GM20431 (cell line): Measurements from ENCODE around the gene PDHX.

Experiments used
- in situ Hi-C: fragments of 300-500 bp; cut with MseI, MboI; formaldehyde crosslinking; loops from one replicate; pipeline ENCODE4 v1.15.0; 2020; ENCODE audit warnings: low sequenced_read_pairs; ENCODE audit not compliant: unreplicated experiment

PDHX gene

DNA sequence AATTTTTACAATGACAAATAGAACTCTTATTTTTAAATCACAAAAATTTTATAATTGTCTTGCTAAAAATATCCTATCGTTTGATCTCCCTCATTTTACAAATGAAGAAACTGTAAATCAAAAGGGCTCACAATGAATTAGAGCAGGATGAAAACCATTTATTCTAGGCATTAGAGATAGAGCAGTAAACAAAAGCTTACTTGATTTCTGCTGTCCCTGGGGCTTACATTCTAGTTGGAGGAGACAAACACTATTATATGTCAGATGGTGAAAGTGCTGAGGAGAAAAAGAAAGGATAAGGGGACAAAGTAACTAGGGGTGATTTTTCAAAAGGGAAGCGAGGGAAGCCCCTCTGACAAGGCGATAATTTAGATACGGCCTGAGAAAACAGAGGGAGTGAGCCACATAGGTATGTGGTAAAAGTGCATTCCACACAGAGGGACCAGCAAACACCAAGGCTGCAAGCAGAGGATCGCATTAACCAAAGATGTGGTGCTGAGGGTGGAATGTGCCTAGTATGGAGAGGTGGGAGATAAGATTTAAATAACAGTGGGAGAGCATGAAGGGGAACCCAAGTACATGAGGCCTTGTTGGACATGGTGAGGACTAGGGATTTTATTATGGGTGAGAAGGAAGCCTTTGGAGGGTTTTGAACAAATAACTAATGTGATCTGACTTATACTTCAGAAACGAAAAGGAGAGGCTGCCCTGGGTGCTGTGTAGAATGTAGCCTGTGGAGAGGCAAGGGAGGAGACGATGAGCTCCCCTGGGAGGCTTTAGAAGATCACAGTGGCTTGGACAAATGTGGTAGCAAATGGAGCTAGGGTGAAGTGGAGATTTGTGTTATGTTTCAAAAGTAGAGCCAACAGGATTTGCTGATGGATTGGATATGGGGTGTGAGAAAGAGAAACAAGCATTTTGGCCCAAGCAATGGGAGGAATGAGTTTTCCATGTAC lies 62.1 kb downstream of the PDHX start:
- in situ Hi-C loops = loop anchor here (25.0 kb wide), 1 partner anchor 259 kb away; no protein-coding TSS in a partner anchor

- in situ Hi-C loops = loop anchor here (25.0 kb wide), 1 partner anchor 253 kb away; no protein-coding TSS in a partner anchor
Measured at GRCh38 chr11:34984514-34984913, 68.1 kb downstream of the PDHX start.

GRCh38 chr11:34986883-34987520 lies 70.6 kb downstream of the PDHX start:
- in situ Hi-C loops = loop anchor here (25.0 kb wide), 1 partner anchor 250 kb away; no protein-coding TSS in a partner anchor

DNA sequence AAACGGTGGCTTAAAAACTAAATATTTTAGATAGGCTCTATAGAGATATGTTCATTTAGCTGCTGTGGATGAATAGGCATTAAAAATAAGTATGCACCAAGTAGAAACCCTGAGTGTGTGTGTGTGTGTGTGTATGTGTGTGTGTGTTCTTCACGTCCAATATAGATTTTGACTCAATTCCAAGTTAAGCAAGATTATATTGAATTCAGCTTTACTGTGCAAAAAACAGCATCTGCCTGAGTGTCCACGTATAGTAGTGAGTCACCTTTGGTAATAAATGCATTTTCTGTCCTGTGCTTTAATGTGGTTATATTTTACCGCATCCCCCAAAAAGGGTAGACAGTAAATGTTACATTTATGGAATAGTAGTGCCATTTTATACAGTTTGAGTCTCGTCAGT lies 71.2 kb downstream of the PDHX start:
- in situ Hi-C loops = loop anchor here (25.0 kb wide), 1 partner anchor 250 kb away; no protein-coding TSS in a partner anchor

- in situ Hi-C loops = loop anchor here (25.0 kb wide), 1 partner anchor 249 kb away; no protein-coding TSS in a partner anchor
Measured at GRCh38 chr11:34988294-34989255, 72.2 kb downstream of the PDHX start.

DNA sequence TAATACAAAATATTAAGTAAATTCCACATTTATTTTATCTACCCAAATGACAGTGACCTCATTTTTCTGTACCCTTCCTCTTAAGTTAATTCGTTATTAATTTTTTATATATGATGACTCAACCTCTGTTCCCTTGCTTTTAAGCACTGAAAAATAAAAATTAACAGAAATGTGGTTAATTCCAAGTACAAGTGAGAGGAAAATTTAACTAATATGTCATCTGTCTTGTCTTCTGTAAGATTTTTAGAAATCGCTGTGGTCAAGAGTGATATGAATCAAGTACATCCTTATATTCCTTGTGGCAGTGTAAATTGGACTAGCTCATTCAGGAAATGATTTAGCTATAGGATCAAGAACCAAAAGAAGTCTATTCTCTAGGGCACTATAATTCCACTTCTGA lies 74.5 kb downstream of the PDHX start:
- in situ Hi-C loops = loop anchor here (25.0 kb wide), 1 partner anchor 246 kb away; no protein-coding TSS in a partner anchor

- in situ Hi-C loops = loop anchor here (25.0 kb wide), 1 partner anchor 242 kb away; no protein-coding TSS in a partner anchor
Measured at GRCh38 chr11:34994854-34995253, 78.4 kb downstream of the PDHX start.

GRCh38 chr11:34996958-34997357 lies 80.5 kb downstream of the PDHX start:
- in situ Hi-C loops = loop anchor here (25.0 kb wide), 1 partner anchor 240 kb away; no protein-coding TSS in a partner anchor

- in situ Hi-C loops = loop anchor here (25.0 kb wide), 1 partner anchor 239 kb away; no protein-coding TSS in a partner anchor
Measured at GRCh38 chr11:34997952-34998528, 81.6 kb downstream of the PDHX start.

- in situ Hi-C loops = loop anchor here (25.0 kb wide), 1 partner anchor 238 kb away; no protein-coding TSS in a partner anchor
Measured at GRCh38 chr11:34999453-34999852, 83.0 kb downstream of the PDHX start.

GRCh38 chr11:35003186-35003585 lies 86.8 kb downstream of the PDHX start:
- in situ Hi-C loops = no loop called here

- in situ Hi-C loops = no loop called here
Measured at GRCh38 chr11:35003658-35004057, 87.2 kb downstream of the PDHX start.

GRCh38 chr11:35005141-35005780 lies 88.8 kb downstream of the PDHX start:
- in situ Hi-C loops = no loop called here

DNA sequence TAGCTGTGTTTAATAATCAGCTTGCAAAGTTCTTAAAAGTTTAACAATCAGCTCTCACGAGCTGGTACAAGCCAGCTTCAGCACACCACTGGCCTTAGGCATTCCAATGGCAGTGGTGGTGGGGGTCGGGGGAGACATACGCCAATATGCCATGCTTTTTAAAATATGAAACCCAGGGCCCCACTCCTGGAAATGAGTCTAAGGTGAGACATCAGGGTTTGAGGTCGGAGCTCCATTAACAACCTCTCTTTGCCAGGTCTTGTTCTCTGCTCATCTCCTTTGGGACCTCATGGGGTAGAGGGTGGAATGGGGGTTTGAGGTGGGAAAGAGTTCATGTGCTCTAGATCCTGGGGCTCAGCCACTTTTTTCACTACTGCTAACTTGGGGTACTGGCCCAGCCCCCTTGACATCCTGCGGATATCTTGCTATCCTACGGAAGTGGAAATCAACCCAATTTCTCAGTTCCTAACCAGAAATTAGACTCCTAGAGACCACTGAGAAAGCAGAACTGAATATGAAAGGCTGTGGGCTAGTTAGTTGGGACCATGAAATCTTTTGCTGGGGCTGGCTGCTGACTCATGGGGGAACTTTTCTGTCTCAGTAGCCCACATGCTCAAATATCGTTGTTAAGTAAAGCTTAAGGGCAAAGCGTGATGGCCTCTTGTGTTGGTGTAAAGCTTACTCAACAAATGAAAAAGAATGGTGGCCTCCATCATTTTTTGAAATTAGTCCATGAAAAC lies 90.1 kb downstream of the PDHX start:
- in situ Hi-C loops = no loop called here

- in situ Hi-C loops = no loop called here
Measured at GRCh38 chr11:35007277-35007676, 90.9 kb downstream of the PDHX start.

DNA sequence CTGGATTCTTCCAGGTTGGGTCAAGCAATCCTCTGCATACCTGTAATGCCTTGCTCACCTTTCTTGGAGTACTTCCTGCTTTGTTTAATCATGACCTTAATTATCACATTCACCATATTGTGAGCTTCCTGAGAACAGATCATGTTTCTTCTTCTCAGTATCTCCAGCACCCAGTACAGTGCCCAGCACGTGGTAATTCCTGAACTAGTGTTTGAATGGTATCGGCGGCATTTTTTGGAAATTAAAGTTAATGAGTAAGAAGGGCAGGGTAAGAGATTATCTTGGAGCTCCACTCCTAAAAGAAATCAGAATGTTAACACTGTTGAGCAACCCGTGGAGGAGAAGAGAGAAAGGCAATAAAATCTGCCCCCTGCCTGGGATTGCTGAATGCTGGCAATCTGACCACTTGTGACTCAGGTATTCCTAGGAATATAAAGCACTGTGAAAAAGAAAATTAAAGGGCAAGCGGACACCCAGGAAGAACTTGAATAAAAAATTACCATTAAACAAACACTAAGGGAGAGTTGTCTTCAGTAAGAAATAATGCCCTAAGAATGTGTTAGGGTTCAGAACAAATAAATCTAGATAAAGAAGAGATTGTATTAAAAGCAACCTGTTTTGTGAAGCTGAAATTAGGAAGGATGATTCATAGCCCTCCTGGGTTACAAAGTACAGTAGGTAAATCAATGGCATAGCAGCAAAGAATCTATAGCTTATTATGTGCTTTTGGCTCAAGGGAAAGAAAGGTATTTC lies 92.9 kb downstream of the PDHX start:
- in situ Hi-C loops = no loop called here

DNA sequence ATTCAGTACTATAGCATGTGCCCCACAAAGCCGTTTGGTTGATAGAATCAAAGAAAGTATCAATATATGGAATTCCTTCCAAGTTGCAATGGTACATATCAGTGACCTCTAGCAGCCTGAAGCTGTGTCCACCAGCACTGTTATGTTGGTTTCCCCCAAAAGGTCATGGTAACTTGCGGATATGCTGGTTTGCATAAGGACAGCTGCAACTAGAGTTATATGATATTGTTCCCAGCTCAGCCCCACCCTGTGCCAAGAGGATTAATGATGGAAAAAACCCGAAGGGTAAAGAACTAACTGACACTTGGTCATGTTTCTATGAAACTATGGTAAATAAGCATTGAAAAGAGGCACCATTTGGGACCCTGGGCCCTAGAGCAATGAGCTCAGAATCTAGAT lies 93.5 kb downstream of the PDHX start:
- in situ Hi-C loops = no loop called here
